ENCODE data around the gene SYT17.

GRCh38 chr16:19264123-19264673 lies 96.2 kb downstream of the SYT17 start:
- TF ChIP-seq MAX (IDR thresholded peaks at IDR 0.05) (no peak), EP300 (IDR thresholded peaks at IDR 0.05; ENCODE audit: borderline replicate concordance) (no peak), TAF1 (IDR thresholded peaks at IDR 0.05; ENCODE audit: low read depth) (no peak), RAD21 (IDR thresholded peaks at IDR 0.05; ENCODE audit: low read depth) (no peak)
